OCI-LY1 (cell line): ENCODE results near the gene ZNF30.

ENCODE experiments used
- EZH2 ChIP-seq: fragments of 200-600 bp; sonication (generic), shearing (Covaris generic); IDR thresholded peaks from 2 replicates; pipeline ENCODE4 v1.8.0; 2017; ENCODE audit warnings: borderline replicate concordance, mixed run types, mild to moderate bottlenecking, antibody characterized with exemption, low read length, moderate library complexity, mixed read lengths
- TF ChIP-seq, protein P1 (sequence below): fragments of 200-600 bp; sonication (generic), shearing (Covaris generic); IDR thresholded peaks from 2 replicates; pipeline ENCODE4 v1.5.1; 2017; ENCODE audit warnings: mild to moderate bottlenecking, antibody characterized with exemption, low read length, moderate library complexity, mixed read lengths

GRCh38 chr19:34938886-34939285 is 12.2 kb downstream of the ZNF30 start:
- TF ChIP-seq, protein P1, sequence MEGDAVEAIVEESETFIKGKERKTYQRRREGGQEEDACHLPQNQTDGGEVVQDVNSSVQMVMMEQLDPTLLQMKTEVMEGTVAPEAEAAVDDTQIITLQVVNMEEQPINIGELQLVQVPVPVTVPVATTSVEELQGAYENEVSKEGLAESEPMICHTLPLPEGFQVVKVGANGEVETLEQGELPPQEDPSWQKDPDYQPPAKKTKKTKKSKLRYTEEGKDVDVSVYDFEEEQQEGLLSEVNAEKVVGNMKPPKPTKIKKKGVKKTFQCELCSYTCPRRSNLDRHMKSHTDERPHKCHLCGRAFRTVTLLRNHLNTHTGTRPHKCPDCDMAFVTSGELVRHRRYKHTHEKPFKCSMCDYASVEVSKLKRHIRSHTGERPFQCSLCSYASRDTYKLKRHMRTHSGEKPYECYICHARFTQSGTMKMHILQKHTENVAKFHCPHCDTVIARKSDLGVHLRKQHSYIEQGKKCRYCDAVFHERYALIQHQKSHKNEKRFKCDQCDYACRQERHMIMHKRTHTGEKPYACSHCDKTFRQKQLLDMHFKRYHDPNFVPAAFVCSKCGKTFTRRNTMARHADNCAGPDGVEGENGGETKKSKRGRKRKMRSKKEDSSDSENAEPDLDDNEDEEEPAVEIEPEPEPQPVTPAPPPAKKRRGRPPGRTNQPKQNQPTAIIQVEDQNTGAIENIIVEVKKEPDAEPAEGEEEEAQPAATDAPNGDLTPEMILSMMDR, result no peak
- TF ChIP-seq EZH2, result no peak
